ENCODE results near the gene LOXL1.

DNA sequence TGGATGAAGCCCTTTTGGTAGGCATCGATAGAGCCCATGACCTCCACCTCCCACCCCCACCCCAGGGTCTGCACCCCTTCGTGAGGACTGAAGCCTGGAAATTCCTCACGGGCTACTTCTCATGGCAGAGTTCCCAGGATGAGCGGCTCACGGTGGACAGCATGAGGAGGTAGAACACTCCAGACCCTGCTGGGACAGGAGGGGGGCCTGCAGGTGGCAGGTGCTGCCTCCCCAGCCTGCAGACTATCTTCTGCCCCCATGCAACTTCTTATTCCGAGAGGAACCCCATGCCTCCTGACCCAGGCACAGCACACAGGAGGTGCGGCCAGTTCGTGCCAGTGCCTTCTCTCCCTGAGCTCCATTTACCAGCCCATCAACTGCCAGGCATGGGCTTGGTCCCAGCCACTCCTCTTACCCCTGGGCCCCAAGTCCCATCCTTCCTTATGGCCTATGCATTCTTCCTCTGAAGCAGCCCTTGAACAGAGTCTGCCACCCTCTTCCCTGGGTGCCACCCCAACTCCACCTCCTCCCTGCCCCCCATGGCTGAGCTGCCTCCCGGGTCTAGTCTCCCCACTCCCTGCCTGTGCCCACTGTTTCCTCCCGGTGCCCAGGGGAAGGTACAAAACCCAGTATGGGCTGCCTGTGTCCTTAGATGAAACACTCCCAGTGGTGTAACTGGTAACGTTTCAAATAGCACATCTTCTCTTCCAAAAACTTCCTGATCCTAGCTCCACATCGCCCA lies 44.5 kb upstream of the LOXL1 start:
- no peak for TF ChIP-seq CTCF (optimal IDR thresholded peaks at IDR 0.05 in 1 of 3, IDR thresholded peaks at IDR 0.05 in 1 of 3, conservative IDR thresholded peaks at IDR 0.05 in 1 of 3; ENCODE audit: extremely low read depth in 1 of 3, insufficient read depth in 2 of 3, low read length in 3 of 3)
- no peak for TF ChIP-seq EZH2 (IDR thresholded peaks at IDR 0.05; ENCODE audit: low read length)

Data from keratinocyte (primary cell).